Measurements from ENCODE around the gene PEX5L.

The PEX5L gene

GRCh38 chr3:179772297-179772696 lies 264.4 kb downstream of the PEX5L start:
- DNase-seq (ENCODE audit: low read depth in 2 of 2), result no peak

DNA sequence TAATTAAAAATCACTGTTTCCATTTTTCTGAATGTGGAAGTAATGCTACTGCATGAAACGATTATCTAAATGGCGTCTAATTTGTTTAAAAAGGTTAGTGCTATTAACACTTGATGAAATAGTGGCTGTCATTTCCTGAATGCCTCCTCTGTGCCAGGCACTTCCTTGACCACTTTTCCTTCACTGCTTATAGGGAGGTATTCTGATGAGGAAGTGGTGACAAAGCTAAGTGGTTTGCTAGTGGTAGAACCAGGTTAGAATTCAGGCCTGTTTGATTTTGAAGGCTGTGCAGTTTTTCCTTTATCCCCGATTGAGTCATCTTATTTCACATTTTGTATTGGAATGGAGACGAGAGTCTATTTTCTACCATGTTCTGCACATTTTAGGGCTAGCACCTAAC lies 264.9 kb downstream of the PEX5L start:
- DNase-seq (ENCODE audit: low read depth in 2 of 2), result no peak

DNA sequence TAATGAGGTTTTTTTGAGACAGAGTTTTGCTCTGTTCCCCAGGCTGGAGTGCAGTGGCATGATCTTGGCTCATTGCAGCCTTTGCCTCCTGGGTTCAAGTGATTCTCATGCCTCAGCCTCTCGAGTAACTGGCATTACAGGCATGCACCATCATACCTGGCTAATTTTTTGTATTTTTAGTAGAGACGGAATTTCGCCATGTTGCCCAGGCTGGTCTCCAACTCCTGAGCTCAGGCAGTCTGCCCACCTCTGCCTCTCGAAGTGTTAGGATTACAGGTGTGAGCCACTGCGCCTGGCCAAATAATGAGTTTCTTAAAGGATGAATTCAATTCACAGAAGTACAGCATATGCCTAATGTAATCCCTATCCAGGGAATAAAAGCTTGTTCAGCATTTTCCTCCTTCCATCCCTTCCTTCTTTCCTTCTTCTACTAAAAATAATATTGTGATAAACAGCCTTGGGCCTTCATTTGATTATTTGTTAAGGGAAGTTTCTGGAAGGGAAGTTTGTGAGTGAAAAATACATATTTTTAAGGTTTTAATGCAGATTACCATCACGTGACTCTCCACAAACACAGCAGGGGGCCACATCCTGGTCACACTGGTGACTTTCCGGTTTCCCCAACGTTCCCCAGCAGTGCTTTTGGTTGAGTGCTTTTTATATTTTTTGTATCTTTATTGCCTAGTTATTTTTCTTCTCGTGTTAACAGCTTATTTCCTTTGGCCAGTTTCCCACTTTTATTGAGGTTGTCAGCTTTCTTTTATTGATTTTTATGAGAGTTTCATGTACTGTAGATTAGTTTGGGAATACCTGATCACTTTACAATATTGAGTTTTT lies 267.1 kb downstream of the PEX5L start:
- DNase-seq (ENCODE audit: low read depth in 2 of 2), result no peak

DNA sequence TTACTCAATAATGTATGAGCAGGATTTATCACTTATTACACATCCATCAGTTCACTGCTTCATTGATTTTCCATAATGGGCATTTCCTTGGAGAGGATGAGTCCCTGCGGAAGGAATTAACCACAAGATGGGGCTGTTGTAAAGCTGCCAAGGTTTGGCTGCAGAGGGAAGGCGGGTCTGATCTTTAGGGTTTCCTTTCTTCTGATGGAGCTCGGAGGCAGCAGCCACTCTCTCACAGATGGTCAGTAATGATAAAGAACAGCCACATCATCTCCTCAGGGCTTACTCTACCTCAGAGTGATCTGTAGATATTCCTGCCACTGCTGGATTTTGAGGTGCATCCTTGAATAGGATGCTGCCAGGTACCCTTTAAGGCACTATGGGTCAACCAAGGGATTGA lies 268.7 kb downstream of the PEX5L start:
- DNase-seq (ENCODE audit: low read depth in 2 of 2), result no peak

GRCh38 chr3:179766416-179767133 lies 270.2 kb downstream of the PEX5L start:
- DNase-seq (ENCODE audit: low read depth in 2 of 2), result no peak

DNA sequence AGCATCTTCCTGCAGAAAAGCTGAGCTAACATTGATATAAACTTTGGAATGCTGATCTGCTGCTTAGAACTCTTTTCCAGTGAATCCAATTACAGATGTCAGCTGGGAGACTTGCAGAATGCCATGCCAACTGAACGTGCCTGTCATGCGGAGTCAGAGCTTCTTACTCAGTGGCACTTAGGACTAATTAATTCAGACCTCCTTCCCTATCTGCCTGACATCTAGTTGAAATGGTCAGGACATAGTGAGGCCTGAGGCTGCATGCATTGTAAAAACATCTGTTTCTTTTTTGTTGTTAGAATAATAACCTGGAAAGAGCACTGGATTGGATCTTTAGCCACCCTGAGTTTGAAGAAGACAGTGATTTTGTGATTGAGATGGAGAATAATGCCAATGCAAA lies 271.3 kb downstream of the PEX5L start:
- DNase-seq (ENCODE audit: low read depth in 2 of 2), result no peak

DNA sequence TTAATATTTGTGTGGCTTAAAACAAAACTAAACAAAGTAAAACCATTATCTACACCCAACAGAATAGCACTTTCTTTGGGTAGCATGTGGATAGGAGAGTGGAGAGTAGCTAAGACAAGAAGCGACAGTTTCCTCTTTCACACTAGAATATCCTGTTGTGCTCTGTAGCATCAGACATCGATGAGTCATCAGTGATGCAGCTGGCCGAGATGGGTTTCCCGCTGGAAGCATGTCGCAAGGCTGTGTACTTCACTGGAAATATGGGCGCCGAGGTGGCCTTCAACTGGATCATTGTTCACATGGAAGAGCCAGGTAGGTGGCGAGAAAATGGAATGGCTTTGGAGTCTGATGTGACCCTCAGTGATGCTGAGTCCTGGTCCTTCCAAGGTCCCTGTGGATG lies 275.8 kb downstream of the PEX5L start:
- no peak for DNase-seq (ENCODE audit: low read depth in 2 of 2)

- no peak for DNase-seq (ENCODE audit: low read depth in 2 of 2)
Observed at GRCh38 chr3:179750720-179751328, 285.9 kb downstream of the PEX5L start.

DNA sequence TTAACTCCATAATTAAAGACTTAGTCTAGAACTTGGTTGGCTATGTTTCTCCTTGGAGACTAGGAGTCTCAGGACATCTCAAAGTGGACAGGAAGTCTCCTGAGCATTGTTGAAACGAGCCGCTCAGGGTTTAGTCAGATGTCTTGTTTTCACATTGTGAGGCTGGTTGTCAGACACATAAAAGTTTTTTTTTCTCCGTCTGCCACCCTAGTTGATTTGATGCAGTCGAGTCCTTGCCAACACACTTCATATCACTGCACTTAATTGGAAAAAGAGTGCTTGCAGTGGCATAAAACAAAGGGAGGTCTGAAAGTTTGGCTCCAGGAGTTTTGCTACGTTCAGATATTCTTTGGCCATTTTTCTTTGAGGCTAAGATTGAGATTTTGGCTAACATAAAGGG lies 291.0 kb downstream of the PEX5L start:
- DNase-seq (ENCODE audit: low read depth in 2 of 2), result no peak

DNA sequence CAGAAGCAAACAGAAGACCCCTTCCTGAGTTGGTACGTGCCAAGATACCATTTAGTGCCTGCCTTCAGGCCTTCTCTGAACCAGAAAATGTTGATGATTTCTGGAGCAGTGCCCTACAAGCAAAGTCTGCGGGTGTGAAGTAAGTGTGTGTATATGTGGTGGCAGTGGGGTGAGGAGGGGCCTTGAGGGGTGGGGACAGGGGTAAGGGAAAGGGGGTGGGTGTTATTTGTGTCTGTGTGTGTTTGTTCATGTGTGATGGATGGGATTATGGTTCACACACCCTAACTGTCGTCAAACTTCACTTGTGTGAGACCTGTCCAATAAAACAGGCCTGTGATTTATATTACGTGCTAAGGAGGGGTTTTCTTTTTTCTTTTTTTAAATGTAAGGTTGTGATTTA lies 291.7 kb downstream of the PEX5L start:
- no peak for DNase-seq (ENCODE audit: low read depth in 2 of 2)

Data from stimulated activated CD4-positive, alpha-beta T cell treated with anti-CD3 and anti-CD28 coated beads, Interleukin-15, amount 100 ng/mL, for 48 hours (primary cell).